ENCODE data around the gene CDC42BPA. TPM values are rescaled to one million over a fixed set of nuclear protein-coding genes. Genes with fewer than 3 reads are reported as not detected.

Gene CDC42BPA
- total RNA-seq, 1 experiment from 2014 or later = 102 TPM

- Mint-ChIP-seq H3K36me3 (ENCODE audit: insufficient read depth, unreplicated experiment) (peaks cover 4% of the 10 kb centered on the region), H3K4me1 (ENCODE audit: insufficient read depth, unreplicated experiment) (peaks cover 20% of the 10 kb centered on the region), H3K27ac (ENCODE audit: low read depth, unreplicated experiment) (no peak overlapping the region), H3K4me3 (ENCODE audit: unreplicated experiment) (no peak overlapping the region), H3K27me3 (ENCODE audit: insufficient read depth, unreplicated experiment) (no peaks in the 10 kb centered on the region), H3K9me3 (ENCODE audit: unreplicated experiment) (no peaks in the 10 kb centered on the region)
- intact Hi-C loops (cut with micrococcal nuclease) = no loop called here
- ChIA-PET CTCF (interaction anchor here (0.6 to 2.1 kb wide), 4 partner anchors 9 to 679 kb away, joined by 3 to 7 read pairs (median 4); no protein-coding TSS in a partner anchor), POLR2A (interaction anchor here (0.7 to 7.7 kb wide), 6 partner anchors 8 to 53 kb away, joined by 3 to 89 read pairs (median 5); no protein-coding TSS in a partner anchor)
- no TSS peak for BruUV-seq (replicated peaks)
- no peak for DNase-seq (ENCODE audit: unreplicated experiment)
- no peak for TF ChIP-seq CTCF (IDR thresholded peaks at IDR 0.05; ENCODE audit: unreplicated experiment)
Measured at GRCh38 chr1:227322376-227322775, 4.1 kb upstream of the CDC42BPA start.

GRCh38 chr1:227321035-227321434 lies 2.7 kb upstream of the CDC42BPA start:
- no peak overlapping the region for H3K27ac Mint-ChIP-seq (ENCODE audit: low read depth, unreplicated experiment)
- no peaks in the 10 kb centered on the region for H3K9me3 Mint-ChIP-seq (ENCODE audit: unreplicated experiment)
- ChIA-PET POLR2A (interaction anchor here (0.5 to 7.7 kb wide), 7 partner anchors 12 to 1056 kb away, joined by 3 to 89 read pairs (median 4); no protein-coding TSS in a partner anchor), CTCF (interaction anchor here (0.6 to 1.6 kb wide), 5 partner anchors 12 to 169 kb away, joined by 3 to 5 read pairs (median 4); no protein-coding TSS in a partner anchor)
- TF ChIP-seq CTCF (IDR thresholded peaks at IDR 0.05; ENCODE audit: unreplicated experiment) = no peak
- BruUV-seq (replicated peaks) = no TSS peak
- H3K27me3 Mint-ChIP-seq (ENCODE audit: insufficient read depth, unreplicated experiment) = no peaks in the 10 kb centered on the region
- intact Hi-C loops (cut with micrococcal nuclease) = no loop called here
- peaks cover 20% of the 10 kb centered on the region for H3K4me1 Mint-ChIP-seq (ENCODE audit: insufficient read depth, unreplicated experiment)
- H3K36me3 Mint-ChIP-seq (ENCODE audit: insufficient read depth, unreplicated experiment) = peaks cover 8% of the 10 kb centered on the region
- no peak for DNase-seq (ENCODE audit: unreplicated experiment)
- H3K4me3 Mint-ChIP-seq (ENCODE audit: unreplicated experiment) = no peak overlapping the region

- Mint-ChIP-seq H3K4me3 (ENCODE audit: unreplicated experiment) (no peak overlapping the region), H3K4me1 (ENCODE audit: insufficient read depth, unreplicated experiment) (peaks cover 20% of the 10 kb centered on the region)
- no peak for TF ChIP-seq CTCF (IDR thresholded peaks at IDR 0.05; ENCODE audit: unreplicated experiment)
Measured at GRCh38 chr1:227320476-227320875, 2.2 kb upstream of the CDC42BPA start.

GRCh38 chr1:227318853-227319607 lies 738 bp upstream of the CDC42BPA start:
- Mint-ChIP-seq H3K27me3 (ENCODE audit: insufficient read depth, unreplicated experiment) (no peaks in the 10 kb centered on the region), H3K36me3 (ENCODE audit: insufficient read depth, unreplicated experiment) (peaks cover 15% of the 10 kb centered on the region), H3K4me1 (ENCODE audit: insufficient read depth, unreplicated experiment) (peaks cover 31% of the 10 kb centered on the region), H3K9me3 (ENCODE audit: unreplicated experiment) (no peaks in the 10 kb centered on the region), H3K27ac (ENCODE audit: low read depth, unreplicated experiment) (peak overlapping the region; percentile 98), H3K4me3 (ENCODE audit: unreplicated experiment) (peak overlapping the region; percentile 86)
- ChIA-PET POLR2A (interaction anchor here (0.6 to 7.7 kb wide), 34 partner anchors 9 to 591 kb away, joined by 3 to 89 read pairs (median 5); partner anchors contain the start of gene PSEN2), CTCF (interaction anchor here (0.5 to 2.7 kb wide), 14 partner anchors 9 to 1910 kb away, joined by 3 to 11 read pairs (median 4); no protein-coding TSS in a partner anchor)
- no peak for TF ChIP-seq CTCF (IDR thresholded peaks at IDR 0.05; ENCODE audit: unreplicated experiment)
- TSS peak; percentile 26 for BruUV-seq (replicated peaks)
- intact Hi-C loops (cut with micrococcal nuclease) = loop anchor here (2.0 to 10.0 kb wide), 5 partner anchors 26 to 772 kb away; partner anchors contain the start of genes ITPKB and STUM
- DNase-seq (ENCODE audit: unreplicated experiment) = peak; percentile 29

More at GRCh38 chr1:227320476-227320875, 2.2 kb upstream of the CDC42BPA start:
- Mint-ChIP-seq H3K27ac (ENCODE audit: low read depth, unreplicated experiment) (no peak overlapping the region), H3K36me3 (ENCODE audit: insufficient read depth, unreplicated experiment) (peaks cover 8% of the 10 kb centered on the region), H3K27me3 (ENCODE audit: insufficient read depth, unreplicated experiment) (no peaks in the 10 kb centered on the region), H3K9me3 (ENCODE audit: unreplicated experiment) (no peaks in the 10 kb centered on the region)
- intact Hi-C loops (cut with micrococcal nuclease) = no loop called here
- ChIA-PET POLR2A (interaction anchor here (1.6 to 7.7 kb wide), 4 partner anchors 12 to 111 kb away, joined by 3 to 89 read pairs (median 14); no protein-coding TSS in a partner anchor), CTCF (interaction anchor here (1.6 kb wide), 1 partner anchor 13 kb away, joined by 3 read pairs; no protein-coding TSS in a partner anchor)
- BruUV-seq (replicated peaks) = no TSS peak
- DNase-seq (ENCODE audit: unreplicated experiment) = no peak
